HepG2 (cell line): ENCODE measurements around the gene MFNG. TPM values are rescaled to one million over a fixed set of nuclear protein-coding genes. Genes with fewer than 3 reads are reported as not detected.

Experiments
- ATAC-seq: fragments of 200-7000 bp; cut with Tn5 transposase; 3 replicates; pipeline ENCODE4 v1.9.1; 2020; ENCODE audit warnings: mild to moderate bottlenecking, moderate library complexity
- BruUV-seq: library from RNA; stranded (reverse); fragments of 400-500 nt; replicated peaks from 2 replicates; lab custom pipeline; 2021; lab: Mats Ljungman, UMichigan
- CTCF ChIA-PET: fragments of 300-600 bp; formaldehyde crosslinking; extraction: SDS; loops from one replicate; lab custom pipeline; 2021; ENCODE audit warnings: low total read pairs, inconsistent platforms, low intra/inter-chr PET ratio; lab: Yijun Ruan, JAX
- POLR2A ChIA-PET: fragments of 350-600 bp; sonication (Branson Sonifier 250); formaldehyde crosslinking; loops from one replicate; lab custom pipeline; 2020; ENCODE audit warnings: antibody characterized with exemption, inconsistent platforms; lab: Yijun Ruan, JAX
- DNase-seq: peaks from one replicate; pipeline ENCODE4 v3.0.0-alpha.2; 2015; ENCODE audit warnings: low spot score
- FAIRE-seq: peaks from 3 replicates; lab custom pipeline; 2011; peaks lifted over from hg19 to GRCh38; lab: Jason Lieb, UNC
- H2AFZ ChIP-seq: one replicate; pipeline ENCODE4 v1.6.1; 2011; ENCODE audit warnings: low read length, inconsistent platforms
- H3K27ac ChIP-seq: fragments of 300-600 bp; 3 replicates; pipeline ENCODE4 v1.8.0; 2011; ENCODE audit warnings: mixed run types, mild to moderate bottlenecking, mixed read lengths, low read length, inconsistent platforms; ENCODE audit not compliant: insufficient read depth; ENCODE audit errors: extremely low read length
- H3K27me3 ChIP-seq, 2 experiments: fragments of 200-600 bp in 1 of 2; 2 replicates in 1 of 2; 3 replicates in 1 of 2; pipeline versions ENCODE4 v1.6.0 to v1.8.0; 2011; ENCODE audit warnings: low read length in 2 of 2, mild to moderate bottlenecking in 2 of 2, moderate library complexity in 2 of 2, inconsistent platforms in 1 of 2; ENCODE audit not compliant: insufficient read depth in 2 of 2, control insufficient read depth in 1 of 2
- H3K36me3 ChIP-seq, 2 experiments: fragments of 200-600 bp in 1 of 2; replicated peaks in 1 of 2; 2 replicates in 1 of 2; 3 replicates in 1 of 2; pipeline versions ENCODE4 v1.5.1 to v1.8.0; 2011; ENCODE audit warnings: low read length in 2 of 2, inconsistent platforms in 1 of 2; ENCODE audit not compliant: insufficient read depth in 2 of 2, control insufficient read depth in 1 of 2
- H3K4me1 ChIP-seq: 2 replicates; pipeline ENCODE4 v1.5.1; 2012; ENCODE audit warnings: low read length, inconsistent platforms; ENCODE audit not compliant: insufficient read depth
- H3K4me2 ChIP-seq: 2 replicates; pipeline ENCODE4 v1.6.0; 2011; ENCODE audit warnings: low read depth, low read length, inconsistent platforms
- H3K4me3 ChIP-seq, 3 experiments: fragments of 200-600 bp in 1 of 3; sonication (generic), shearing (Covaris generic) in 1 of 3; replicated peaks in 1 of 3; 2 replicates each; pipeline ENCODE4 v1.5.1; 2011 to 2016; ENCODE audit warnings: low read length in 3 of 3, inconsistent platforms in 2 of 3, low read depth in 2 of 3, mild to moderate bottlenecking in 2 of 3, control low read depth in 1 of 3, mixed read lengths in 1 of 3; ENCODE audit not compliant: insufficient read depth in 1 of 3
- H3K79me2 ChIP-seq: one replicate; pipeline ENCODE4 v1.6.1; 2011; ENCODE audit warnings: low read length, inconsistent platforms; ENCODE audit not compliant: insufficient read depth
- H3K9ac ChIP-seq: 2 replicates; pipeline ENCODE4 v1.6.0; 2011; ENCODE audit warnings: mild to moderate bottlenecking, low read depth, low read length, inconsistent platforms; ENCODE audit not compliant: insufficient read depth
- H3K9me3 ChIP-seq: 2 replicates; pipeline ENCODE4 v1.5.1; 2012; ENCODE audit warnings: mild to moderate bottlenecking, low read length
- H4K20me1 ChIP-seq: 2 replicates; pipeline ENCODE4 v1.6.0; 2011; ENCODE audit warnings: inconsistent platforms, mild to moderate bottlenecking, low read length, moderate library complexity; ENCODE audit not compliant: insufficient read depth
- CBX5 ChIP-seq: sonication (generic); formaldehyde crosslinking; IDR thresholded peaks from 2 replicates; pipeline ENCODE4 v1.4.0; 2020; ENCODE audit warnings: missing genetic modification reagents, borderline replicate concordance
- CREB1 ChIP-seq, 2 experiments: fragments of 450-650 bp in 1 of 2; IDR thresholded peaks; 2 replicates each; pipeline ENCODE4 v1.6.1; 2016 to 2017; ENCODE audit warnings: control low read depth in 1 of 2, mild to moderate bottlenecking in 1 of 2, missing compliant biosample characterization in 1 of 2, missing genetic modification characterization in 1 of 2
- ELK4 ChIP-seq: sonication (generic); formaldehyde crosslinking; IDR thresholded peaks from 2 replicates; pipeline ENCODE4 v1.9.0; 2021; ENCODE audit warnings: missing genetic modification reagents, borderline replicate concordance
- JARID2 ChIP-seq: sonication (generic); formaldehyde crosslinking; IDR thresholded peaks from 2 replicates; pipeline ENCODE4 v1.8.1; 2023; ENCODE audit warnings: missing genetic modification reagents, inconsistent platforms; ENCODE audit not compliant: insufficient replicate concordance
- POLR2G ChIP-seq: fragments of 200-400 bp; formaldehyde crosslinking; IDR thresholded peaks from 2 replicates; pipeline ENCODE4 v1.6.1; 2018; ENCODE audit warnings: mild to moderate bottlenecking, low read depth, low read length, moderate library complexity
- RBAK ChIP-seq: sonication (generic); formaldehyde crosslinking; IDR thresholded peaks from 2 replicates; pipeline ENCODE4 v1.5.1; 2020; ENCODE audit warnings: mild to moderate bottlenecking, missing genetic modification reagents
- SRF ChIP-seq: IDR thresholded peaks from 2 replicates; pipeline ENCODE4 v1.6.1; 2011; ENCODE audit warnings: mild to moderate bottlenecking, low read depth, low read length, moderate library complexity
- ZFP41 ChIP-seq: sonication (generic); formaldehyde crosslinking; IDR thresholded peaks from 2 replicates; pipeline ENCODE4 v1.4.0; 2020; ENCODE audit warnings: mild to moderate bottlenecking, missing genetic modification reagents, borderline replicate concordance
- ZKSCAN5 ChIP-seq: sonication (generic); formaldehyde crosslinking; IDR thresholded peaks from 2 replicates; pipeline ENCODE4 v1.5.1; 2020; ENCODE audit warnings: mild to moderate bottlenecking, missing genetic modification reagents
- ZNF281 ChIP-seq: sonication (generic); formaldehyde crosslinking; IDR thresholded peaks from 2 replicates; pipeline ENCODE4 v1.4.0; 2020; ENCODE audit warnings: missing genetic modification reagents, borderline replicate concordance
- ZNF550 ChIP-seq: sonication (generic); formaldehyde crosslinking; IDR thresholded peaks from 2 replicates; pipeline ENCODE4 v1.4.0; 2020; ENCODE audit warnings: mild to moderate bottlenecking, missing genetic modification reagents, borderline replicate concordance
- ZZZ3 ChIP-seq: sonication (generic); formaldehyde crosslinking; IDR thresholded peaks from 2 replicates; pipeline ENCODE4 v1.4.0; 2020; ENCODE audit warnings: missing genetic modification reagents, mild to moderate bottlenecking, borderline replicate concordance
- WGBS: methylation state at CpG from one replicate; pipeline ENCODE4 v1.1.6; 2017; ENCODE audit warnings: low lambda C conversion rate; 5-methylcytosine and 5-hydroxymethylcytosine counted together
- in situ Hi-C: cut with HindIII; loops from 2 replicates; pipeline ENCODE4 v1.10.0; 2017; ENCODE audit warnings: low pct_unique_long_range_greater_than_20kb; ENCODE audit not compliant: extremely low pct_ligation_motif_present
- intact Hi-C: fragments of 100-400 bp; cut with micrococcal nuclease; formaldehyde crosslinking; loops from one replicate; pipeline ENCODE4 v1.10.0; 2022; ENCODE audit not compliant: unreplicated experiment
- polyA plus RNA-seq, 8 experiments: library from polyadenylated mRNA; depleted of rRNA in 3 of 8; stranded (reverse) in 7 of 8; unstranded in 1 of 8; fragments of >200 nt; fragmentation: Illumina TruSeq in 4 of 8; extraction: Trizol in 4 of 8; gene quantifications; 2 replicates each; pipeline versions ENCODE4 v1.2.1 to v1.2.3, GENCODE V29; 2011 to 2016; ENCODE audit warnings: low read depth in 4 of 8, missing spikeins in 1 of 8, mixed read lengths in 1 of 8; ENCODE audit not compliant: insufficient read depth in 1 of 8
- total RNA-seq, 5 experiments: library from RNA; depleted of rRNA; stranded (reverse); fragments of >200 nt; fragmentation: Illumina TruSeq; extraction: Trizol; gene quantifications; 2 replicates each; pipeline ENCODE4 v1.2.3, GENCODE V29; 2016; ENCODE audit warnings: low read depth in 1 of 5
- TF ChIP-seq, protein P1 (sequence below): sonication (generic); formaldehyde crosslinking; IDR thresholded peaks from 2 replicates; pipeline ENCODE4 v1.4.0; 2020; ENCODE audit warnings: mild to moderate bottlenecking, low read depth, missing genetic modification reagents
- TF ChIP-seq, protein P2 (sequence below): IDR thresholded peaks from 2 replicates; pipeline ENCODE4 v1.6.1; 2016; ENCODE audit warnings: control low read depth

The MFNG gene
- total and polyA plus RNA-seq, 2 of the 13 experiments (the other 11 are each of a cell fraction or from before 2014, with no cell fraction given) = 1.0 to 11.7 TPM

GRCh38 chr22:37488337-37489135 lies 2.4 kb upstream of the MFNG start:
- Histone ChIP-seq H3K27me3 (0 out of 5 replicates have a peak, but pooled peaks cover 0 to 7% of the 10 kb centered on the region in 2 experiments), H4K20me1 (no peaks in the 10 kb centered on the region), H2AFZ (no peak overlapping the region), H3K4me2 (peak overlapping the region; percentile 46), H3K27ac (peak overlapping the region; percentile 45), H3K4me1 (peaks cover 65% of the 10 kb centered on the region), H3K9ac (peak overlapping the region; percentile 24; the same call in 1 of the 2 replicates), H3K9me3 (no peaks in the 10 kb centered on the region), H3K4me3 (peak overlapping the region in 1 of 3 experiments; percentile 18; a peak in 1 of 6 replicates), H3K79me2 (no peaks in the 10 kb centered on the region), H3K36me3 (peaks cover 8 to 23% of the 10 kb centered on the region in 2 experiments; a peak in 4 of 5 replicates)
- ATAC-seq (peak; percentile 27), FAIRE-seq (peak; percentile 50), DNase-seq (peak; percentile 62)
- ChIA-PET CTCF (no interaction called here), POLR2A (interaction anchor here (1.6 to 2.6 kb wide), 2 partner anchors 13 to 16 kb away, joined by 4 to 11 read pairs; no protein-coding TSS in a partner anchor)
- intact Hi-C loops = no loop called here
- 37% methylated on average over 6 of the region's 15 CpGs for WGBS
- no TSS peak for BruUV-seq
- in situ Hi-C loops = no loop called here
- peak; percentile 98 for TF ChIP-seq ZNF281 (CRISPR knock-in tag)
- TF ChIP-seq SRF = no peak
- TF ChIP-seq CREB1 (IDR thresholded peaks at IDR 0.05) = no peak
- TF ChIP-seq CREB1 (CRISPR knock-in tag; IDR thresholded peaks at IDR 0.05) = no peak
- TF ChIP-seq ZKSCAN5 = peak; percentile 90
- TF ChIP-seq ZZZ3 (CRISPR knock-in tag) = no peak
- TF ChIP-seq, protein P1, sequence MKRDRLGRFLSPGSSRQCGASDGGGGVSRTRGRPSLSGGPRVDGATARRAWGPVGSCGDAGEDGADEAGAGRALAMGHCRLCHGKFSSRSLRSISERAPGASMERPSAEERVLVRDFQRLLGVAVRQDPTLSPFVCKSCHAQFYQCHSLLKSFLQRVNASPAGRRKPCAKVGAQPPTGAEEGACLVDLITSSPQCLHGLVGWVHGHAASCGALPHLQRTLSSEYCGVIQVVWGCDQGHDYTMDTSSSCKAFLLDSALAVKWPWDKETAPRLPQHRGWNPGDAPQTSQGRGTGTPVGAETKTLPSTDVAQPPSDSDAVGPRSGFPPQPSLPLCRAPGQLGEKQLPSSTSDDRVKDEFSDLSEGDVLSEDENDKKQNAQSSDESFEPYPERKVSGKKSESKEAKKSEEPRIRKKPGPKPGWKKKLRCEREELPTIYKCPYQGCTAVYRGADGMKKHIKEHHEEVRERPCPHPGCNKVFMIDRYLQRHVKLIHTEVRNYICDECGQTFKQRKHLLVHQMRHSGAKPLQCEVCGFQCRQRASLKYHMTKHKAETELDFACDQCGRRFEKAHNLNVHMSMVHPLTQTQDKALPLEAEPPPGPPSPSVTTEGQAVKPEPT (CRISPR knock-in tag) = no peak
- no peak for TF ChIP-seq ZFP41
- TF ChIP-seq, protein P2, sequence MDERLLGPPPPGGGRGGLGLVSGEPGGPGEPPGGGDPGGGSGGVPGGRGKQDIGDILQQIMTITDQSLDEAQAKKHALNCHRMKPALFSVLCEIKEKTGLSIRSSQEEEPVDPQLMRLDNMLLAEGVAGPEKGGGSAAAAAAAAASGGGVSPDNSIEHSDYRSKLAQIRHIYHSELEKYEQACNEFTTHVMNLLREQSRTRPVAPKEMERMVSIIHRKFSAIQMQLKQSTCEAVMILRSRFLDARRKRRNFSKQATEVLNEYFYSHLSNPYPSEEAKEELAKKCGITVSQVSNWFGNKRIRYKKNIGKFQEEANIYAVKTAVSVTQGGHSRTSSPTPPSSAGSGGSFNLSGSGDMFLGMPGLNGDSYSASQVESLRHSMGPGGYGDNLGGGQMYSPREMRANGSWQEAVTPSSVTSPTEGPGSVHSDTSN (CRISPR knock-in tag) = no peak
- TF ChIP-seq CBX5 (CRISPR knock-in tag) = 0 out of 2 replicates have a peak, but pooled peaks have one; percentile 65
- peak; percentile 29 for TF ChIP-seq POLR2G
- TF ChIP-seq ELK4 (CRISPR knock-in tag) = no peak
- no peak for TF ChIP-seq JARID2 (CRISPR knock-in tag)
- no peak for TF ChIP-seq ZNF550 (CRISPR knock-in tag)
- TF ChIP-seq RBAK = no peak
